Measurements from ENCODE around the gene CCDC17.

CCDC17 gene

GRCh38 chr1:45623972-45624371, at the start of gene CCDC17:
CCDC17 (minus strand) TSS chr1:45624054; CDS start chr1:45623909, 145 bp downstream.
- DNase-seq (ENCODE audit: low read depth) = no peak

DNA sequence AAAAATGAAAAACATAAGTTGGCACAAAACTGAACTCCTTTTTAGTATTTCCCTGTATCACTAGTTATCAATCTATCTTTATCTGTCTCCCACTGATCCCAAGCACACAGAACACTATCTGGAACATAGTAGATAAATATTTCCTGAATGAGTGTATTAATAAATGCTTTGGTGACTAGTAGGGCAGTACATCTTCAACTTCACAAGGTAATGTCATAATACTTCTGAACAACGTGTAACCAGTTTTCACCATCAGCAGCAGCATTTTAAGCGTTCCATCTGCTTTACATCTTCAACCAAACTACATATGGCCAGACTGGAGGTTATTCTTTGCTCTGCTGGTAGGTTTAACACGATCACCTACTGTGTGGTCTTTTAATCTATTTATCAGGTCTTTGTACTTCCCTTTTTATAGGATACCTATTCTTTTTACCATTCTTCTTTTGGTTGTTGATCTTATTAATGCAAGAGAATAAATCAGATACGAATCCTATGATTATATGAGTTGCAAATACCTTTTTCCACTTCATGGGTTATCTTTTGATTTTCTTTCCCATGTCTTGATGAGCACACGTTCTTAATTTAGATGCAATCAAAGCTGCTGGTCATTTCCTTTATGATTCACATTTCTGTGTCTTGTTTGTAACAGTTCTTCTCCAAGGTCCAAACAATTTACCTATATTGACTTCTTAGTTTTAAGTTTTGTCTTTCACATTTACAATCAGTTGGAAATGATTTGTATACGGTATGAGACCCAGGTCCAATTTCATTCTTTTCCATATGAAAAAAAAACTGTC, 46.2 kb upstream of the CCDC17 start:
- DNase-seq (ENCODE audit: low read depth) = no peak

- DNase-seq (ENCODE audit: low read depth) = no peak
Observed at GRCh38 chr1:45669379-45669778, 45.5 kb upstream of the CCDC17 start.

DNA sequence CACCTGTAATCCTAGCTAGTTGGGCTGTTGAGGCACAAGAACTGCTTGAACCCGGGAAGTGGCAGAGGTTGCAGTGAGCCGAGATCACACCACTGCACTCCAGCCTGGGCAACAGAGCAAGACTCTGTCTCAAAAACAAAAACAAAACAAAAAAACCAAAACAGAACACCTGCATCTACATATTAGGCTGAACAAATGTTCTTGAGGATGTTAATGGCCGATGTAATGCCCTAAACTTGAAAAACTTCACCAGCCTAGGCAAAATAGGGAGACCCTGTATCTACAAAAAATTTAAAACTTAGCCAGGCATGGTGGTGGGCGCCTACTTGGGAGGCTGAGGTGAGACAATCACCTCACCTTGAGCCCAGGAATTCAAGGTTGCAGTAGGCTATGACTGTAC, 44.7 kb upstream of the CCDC17 start:
- DNase-seq (ENCODE audit: low read depth) = no peak

GRCh38 chr1:45667321-45668111, 43.7 kb upstream of the CCDC17 start:
- DNase-seq (ENCODE audit: low read depth) = no peak

DNA sequence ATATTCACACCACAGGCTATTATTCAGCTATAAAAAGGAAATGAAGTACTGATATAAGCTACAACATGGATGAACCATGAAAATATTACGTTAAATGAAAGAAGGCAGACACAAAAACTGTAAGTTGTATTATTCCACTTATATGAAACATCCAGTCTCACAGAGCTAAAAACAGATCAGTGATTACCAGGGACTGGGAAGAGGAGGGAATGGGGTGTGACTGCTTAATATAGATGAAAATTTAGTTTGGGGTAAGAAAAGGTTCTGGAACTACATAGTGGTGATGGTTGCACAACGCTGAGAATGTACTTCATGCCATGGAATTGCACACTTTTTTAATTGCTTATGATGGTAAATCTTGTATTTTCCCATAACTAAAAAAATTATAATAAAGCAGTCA, 43.0 kb upstream of the CCDC17 start:
- DNase-seq (ENCODE audit: low read depth) = no peak

DNA sequence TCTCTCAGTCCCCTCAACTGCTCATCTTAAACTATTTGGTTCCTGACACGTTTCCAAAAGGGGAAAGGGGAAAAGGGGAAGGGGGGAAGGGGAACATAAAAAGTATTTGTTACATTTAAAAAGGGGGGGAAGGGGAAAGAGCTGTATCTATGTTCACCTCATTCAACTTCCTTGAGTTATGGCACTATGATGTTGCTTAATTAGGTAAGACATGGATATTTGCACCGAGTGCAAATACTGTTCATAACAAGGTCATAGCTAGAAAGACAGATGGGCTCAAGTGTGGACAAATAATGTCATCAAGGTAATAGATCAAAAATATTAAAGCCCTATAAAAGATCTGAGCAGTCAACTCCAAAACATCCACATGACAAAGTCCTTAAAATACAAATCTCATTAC, 36.5 kb upstream of the CCDC17 start:
- no peak for DNase-seq (ENCODE audit: low read depth)

- no peak for DNase-seq (ENCODE audit: low read depth)
Observed at GRCh38 chr1:45659222-45659621, 35.4 kb upstream of the CCDC17 start.

GRCh38 chr1:45658171-45658570, 34.3 kb upstream of the CCDC17 start:
- DNase-seq (ENCODE audit: low read depth) = no peak

- DNase-seq (ENCODE audit: low read depth) = no peak
Observed at GRCh38 chr1:45656573-45657226, 32.8 kb upstream of the CCDC17 start.

DNA sequence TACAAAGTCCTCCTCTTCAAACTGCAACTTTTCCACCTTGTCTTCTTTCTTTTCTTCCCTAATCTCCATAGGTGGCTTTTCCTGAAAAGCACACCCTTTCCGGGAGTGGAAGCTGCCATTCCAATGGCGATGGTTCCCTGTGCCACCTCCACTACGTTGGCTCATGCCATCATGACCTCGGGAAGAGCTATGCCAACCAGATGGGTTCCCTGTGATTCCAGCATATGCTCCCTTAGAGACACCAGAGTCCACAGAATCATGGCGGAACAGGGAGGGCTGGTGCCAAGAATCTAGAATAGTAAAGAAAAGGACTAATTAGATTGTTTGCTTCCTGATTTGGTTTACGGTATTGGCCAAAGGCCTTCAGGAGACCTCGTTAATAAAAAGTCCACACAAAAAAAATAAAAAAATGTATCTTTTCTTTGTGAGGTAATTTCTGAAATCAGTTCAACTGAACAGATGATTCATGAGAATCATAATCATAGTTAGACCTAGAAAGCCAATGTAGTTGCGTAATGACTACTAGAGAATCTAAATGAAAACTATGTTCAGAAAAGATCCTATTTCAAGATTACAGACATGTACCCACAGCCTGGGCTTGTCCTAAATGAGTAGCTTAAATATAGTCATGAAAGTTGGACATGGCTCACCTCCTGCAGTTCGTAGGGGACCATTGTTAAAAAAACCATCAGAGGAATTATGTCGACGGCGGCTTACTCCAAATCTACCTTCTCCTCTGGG, 30.9 kb upstream of the CCDC17 start:
- DNase-seq (ENCODE audit: low read depth) = no peak

- no peak for DNase-seq (ENCODE audit: low read depth)
Observed at GRCh38 chr1:45647248-45648021, 23.6 kb upstream of the CCDC17 start.

DNA sequence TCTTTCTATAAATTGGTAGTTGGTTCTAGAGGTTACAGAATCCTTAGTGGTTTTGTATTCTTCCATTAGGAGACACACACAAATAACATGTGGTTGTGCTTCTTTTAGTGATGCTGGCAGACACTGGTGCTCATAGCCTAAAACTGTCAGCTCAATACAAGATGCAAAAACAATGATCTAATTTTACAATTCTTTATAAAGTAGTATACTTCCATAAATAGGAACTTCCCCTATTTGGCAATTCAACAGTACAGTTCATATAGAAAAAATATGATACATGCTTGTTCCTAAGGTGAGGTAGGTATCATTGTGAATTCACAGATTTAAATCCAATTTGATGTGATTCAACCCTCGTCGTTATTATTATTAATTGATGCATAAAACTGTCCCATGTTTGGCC, 20.8 kb upstream of the CCDC17 start:
- no peak for DNase-seq (ENCODE audit: low read depth)

DNA sequence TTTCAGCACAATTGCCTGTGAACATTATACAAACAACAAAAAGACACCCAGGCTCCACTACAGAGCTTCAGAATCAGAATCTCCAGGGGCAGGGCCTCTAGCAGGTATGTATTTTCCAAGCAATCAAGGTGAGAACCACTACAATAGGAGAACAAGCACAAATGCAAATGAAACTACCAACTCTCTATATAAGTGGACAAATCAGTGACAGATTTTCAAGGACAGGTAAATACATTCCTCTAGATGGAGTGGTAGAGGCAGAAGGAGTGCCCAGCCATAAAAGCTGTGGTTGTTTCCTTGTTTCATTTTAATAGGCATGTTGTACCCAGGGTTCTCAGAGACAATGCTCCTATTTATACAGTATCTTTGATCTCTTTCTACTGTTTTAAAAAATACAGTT, 20.1 kb upstream of the CCDC17 start:
- DNase-seq (ENCODE audit: low read depth) = no peak

GRCh38 chr1:45643321-45643720, 19.5 kb upstream of the CCDC17 start:
- DNase-seq (ENCODE audit: low read depth) = no peak

- no peak for DNase-seq (ENCODE audit: low read depth)
Observed at GRCh38 chr1:45640293-45640692, 16.4 kb upstream of the CCDC17 start.

GRCh38 chr1:45635211-45635610, 11.4 kb upstream of the CCDC17 start:
- DNase-seq (ENCODE audit: low read depth) = no peak

DNA sequence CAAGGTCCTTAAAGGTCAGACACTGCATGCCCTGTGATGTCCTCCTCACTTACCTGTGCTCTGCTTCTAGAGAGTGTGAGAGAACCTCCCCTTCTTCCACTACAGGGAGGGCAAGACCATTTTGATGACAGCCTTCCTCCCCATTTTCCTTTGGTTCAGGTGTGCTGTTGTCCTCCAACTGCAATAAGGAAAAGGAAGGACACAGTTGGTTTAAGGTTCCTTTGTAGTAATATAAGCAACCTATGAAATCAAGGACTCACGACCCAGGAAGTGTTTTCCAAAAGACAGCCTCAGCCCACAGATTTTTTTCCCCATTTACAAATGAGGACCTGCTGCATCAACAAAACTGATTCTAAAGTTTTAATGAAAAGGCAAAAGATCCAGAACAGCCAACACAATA, 6.6 kb upstream of the CCDC17 start:
- DNase-seq (ENCODE audit: low read depth) = no peak

DNA sequence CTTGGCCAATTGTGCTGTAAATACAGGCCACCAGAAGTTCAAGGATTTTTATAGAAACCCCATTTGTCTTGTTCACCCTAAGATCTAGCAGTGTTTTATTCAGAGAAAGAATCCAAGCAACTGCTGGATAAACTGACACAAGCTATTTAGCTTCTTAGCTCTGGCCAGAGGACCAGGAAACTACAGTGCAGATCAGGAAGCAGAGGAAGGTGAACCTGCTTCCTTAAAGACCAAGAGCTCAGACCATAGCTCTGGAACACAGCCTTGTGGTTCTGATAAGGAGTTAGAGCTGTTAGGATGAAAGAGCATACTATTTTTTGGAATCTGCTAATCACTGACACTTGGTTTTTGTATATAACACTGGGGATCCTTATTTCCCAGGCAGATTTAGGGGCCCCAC, 5.2 kb upstream of the CCDC17 start:
- no peak for DNase-seq (ENCODE audit: low read depth)

DNA sequence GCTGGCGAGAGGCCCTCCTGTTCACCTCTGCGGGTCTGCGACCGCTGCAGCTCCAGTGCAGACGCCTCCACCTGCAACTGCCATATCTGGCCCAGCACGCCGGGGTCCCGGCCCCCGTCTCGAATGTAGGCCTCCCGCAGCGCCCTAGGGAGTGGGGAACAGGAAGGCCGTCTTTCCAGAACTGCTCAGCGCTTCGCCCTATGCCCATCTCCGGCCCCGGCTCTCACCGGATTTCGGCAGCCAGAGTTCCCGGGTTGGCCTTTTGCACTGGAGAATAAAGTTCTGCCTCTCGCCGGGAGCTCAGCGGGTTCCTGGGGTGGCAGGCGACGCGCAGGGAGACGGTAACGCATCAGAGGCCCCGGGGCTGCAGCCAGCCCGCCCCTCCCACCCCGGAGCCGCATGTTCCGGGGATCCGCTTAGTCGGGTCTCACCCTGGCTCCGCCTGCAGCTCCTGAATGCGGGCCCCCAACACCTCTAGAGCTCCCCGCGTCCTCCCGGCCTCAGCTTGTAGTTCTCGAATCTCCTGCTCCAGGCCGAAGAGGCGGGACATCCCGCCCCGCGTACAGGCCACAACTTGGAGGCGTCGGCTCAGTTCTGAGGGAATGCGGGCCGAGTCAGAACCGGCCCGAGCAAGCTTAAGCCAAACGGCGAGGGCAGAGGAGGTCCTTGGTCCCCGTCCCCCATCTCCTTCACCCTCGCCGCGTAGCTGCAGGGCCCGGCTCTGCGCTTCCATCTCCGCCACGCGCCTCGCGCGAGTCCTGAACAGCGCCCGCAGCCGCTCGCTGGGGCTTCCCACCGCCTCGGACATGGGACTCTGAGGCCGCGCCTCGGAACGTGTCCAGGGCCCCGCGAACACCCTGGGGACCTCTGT, 1.1 kb downstream of the CCDC17 start:
- DNase-seq (ENCODE audit: low read depth) = no peak

Data from activated T-helper 1 cell treated with Interleukin-2 at 50 U/mL for 16 hours (primary cell).